ENCODE results near the gene PTPRN2. TPM values are rescaled to one million over a fixed set of nuclear protein-coding genes. Genes with fewer than 3 reads are reported as not detected.

PTPRN2 gene
- total and polyA plus RNA-seq, 4 donors = 18.1 to 69.9 (median 50.4) TPM

DNA sequence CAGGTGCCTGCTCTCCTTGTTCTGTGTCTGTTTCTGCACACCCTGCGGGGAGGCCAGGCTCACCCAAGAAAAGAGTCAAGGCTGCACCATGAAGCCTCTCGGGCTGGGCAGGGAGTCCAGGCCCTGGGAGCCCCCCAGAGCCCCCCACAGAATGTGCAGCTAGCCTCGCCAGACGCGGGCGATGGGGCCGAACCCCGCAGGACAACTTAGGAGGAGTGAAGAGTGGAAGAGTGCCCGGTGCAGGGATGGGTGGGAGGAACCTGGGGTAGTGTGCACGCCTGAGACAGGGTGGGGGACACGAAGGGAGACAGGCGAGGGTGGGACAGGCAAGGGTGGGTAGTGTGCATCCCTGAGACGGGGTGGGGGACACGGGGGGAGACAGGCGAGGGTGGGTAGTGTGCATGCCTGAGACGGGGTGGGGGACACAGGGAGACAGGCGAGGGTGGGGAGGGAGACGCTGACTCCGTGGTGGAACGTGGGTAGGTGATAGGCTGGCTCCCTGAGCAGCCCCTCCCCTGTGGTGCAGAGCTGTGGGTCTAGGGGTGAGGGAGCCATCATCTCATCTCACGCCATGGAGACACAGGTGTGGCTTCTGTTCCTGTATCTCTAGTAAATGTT lies 635.5 kb downstream of the PTPRN2 start:
- Histone ChIP-seq H3K4me1 (ENCODE audit: control insufficient read depth, insufficient read depth, low read length) (no peaks in the 10 kb centered on the region), H3K36me3 (ENCODE audit: control insufficient read depth, insufficient read depth, low read length) (peaks cover 9% of the 10 kb centered on the region), H3K4me3 (ENCODE audit: low read depth, low read length) (no peak overlapping the region), H3K27ac (ENCODE audit: low read depth, low read length) (no peak overlapping the region), H3K27me3 (ENCODE audit: control insufficient read depth, insufficient read depth, low read length) (no peaks in the 10 kb centered on the region), H3K9me3 (ENCODE audit: control insufficient read depth, insufficient read depth, low read length) (peaks cover 2% of the 10 kb centered on the region)
- no peak for DNase-seq (ENCODE audit: low read depth in 4 of 6, low spot score in 6 of 6)
- WGBS (ENCODE audit: insufficient coverage) = 88% methylated on average over 21 of the region's 21 CpGs

DNA sequence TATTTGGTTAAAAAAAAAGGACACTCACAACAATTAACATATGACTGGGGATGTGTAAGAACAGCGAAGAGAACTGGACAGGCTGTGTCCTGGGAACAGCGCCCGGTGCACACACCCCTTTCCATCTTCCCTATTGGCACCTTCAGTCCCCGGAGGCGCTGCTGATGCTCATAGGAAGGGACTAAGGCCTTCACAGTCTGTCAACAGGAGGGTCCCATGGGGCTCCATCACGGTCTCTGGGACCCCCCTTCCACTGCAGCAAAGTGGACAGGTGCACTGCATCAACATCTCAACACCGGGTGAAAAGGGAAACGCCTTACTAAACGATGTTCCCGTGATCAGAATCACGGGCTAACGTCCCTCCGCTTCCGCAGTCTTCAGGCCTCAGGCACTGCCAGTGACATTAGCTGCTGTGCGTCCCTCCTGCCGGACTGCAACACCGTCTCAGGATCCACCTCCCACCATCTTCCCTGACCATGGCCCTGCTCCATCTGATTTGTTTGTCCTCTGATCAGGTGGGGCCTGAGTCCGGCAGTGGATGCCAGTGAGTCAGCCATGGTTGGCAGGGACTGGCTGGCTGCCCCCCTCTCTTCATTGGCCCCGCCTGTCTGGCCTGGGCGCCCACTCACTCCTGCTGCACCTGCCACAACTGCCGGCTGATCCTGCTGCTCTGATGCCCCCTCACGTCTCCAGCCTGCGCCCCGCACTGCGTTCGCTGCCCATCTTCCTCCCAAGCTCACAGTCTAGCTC lies 636.1 kb downstream of the PTPRN2 start:
- WGBS (ENCODE audit: insufficient coverage) = 88% methylated on average over 25 of the region's 26 CpGs
- DNase-seq (ENCODE audit: low read depth in 4 of 6, low spot score in 6 of 6) = no peak
- Histone ChIP-seq H3K4me1 (ENCODE audit: control insufficient read depth, insufficient read depth, low read length) (no peaks in the 10 kb centered on the region), H3K27ac (ENCODE audit: low read depth, low read length) (no peak overlapping the region), H3K36me3 (ENCODE audit: control insufficient read depth, insufficient read depth, low read length) (peaks cover 9% of the 10 kb centered on the region), H3K9me3 (ENCODE audit: control insufficient read depth, insufficient read depth, low read length) (peaks cover 6% of the 10 kb centered on the region), H3K4me3 (ENCODE audit: low read depth, low read length) (no peak overlapping the region), H3K27me3 (ENCODE audit: control insufficient read depth, insufficient read depth, low read length) (no peaks in the 10 kb centered on the region)

DNA sequence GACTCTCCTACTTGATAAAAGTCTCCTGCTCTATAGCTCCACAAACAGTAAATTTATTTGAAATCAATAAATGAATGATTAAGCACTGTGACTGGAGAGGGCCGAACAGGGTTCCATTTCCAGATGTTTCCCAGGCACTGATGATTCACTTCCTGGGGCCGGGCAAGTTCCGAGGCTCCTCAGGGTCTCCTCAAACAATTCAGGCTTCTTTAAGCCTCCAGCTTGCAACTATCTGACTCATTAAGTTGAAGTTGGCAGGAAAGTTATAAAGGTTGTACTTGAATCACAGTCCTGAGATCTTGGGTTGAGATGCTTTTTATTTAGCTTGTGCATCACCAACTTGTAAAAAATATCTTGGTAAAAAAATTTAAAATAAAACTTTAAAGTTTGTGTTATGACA lies 637.9 kb downstream of the PTPRN2 start:
- Histone ChIP-seq H3K27me3 (ENCODE audit: control insufficient read depth, insufficient read depth, low read length) (no peaks in the 10 kb centered on the region), H3K27ac (ENCODE audit: low read depth, low read length) (no peak overlapping the region), H3K36me3 (ENCODE audit: control insufficient read depth, insufficient read depth, low read length) (peaks cover 9% of the 10 kb centered on the region), H3K9me3 (ENCODE audit: control insufficient read depth, insufficient read depth, low read length) (peaks cover 6% of the 10 kb centered on the region), H3K4me1 (ENCODE audit: control insufficient read depth, insufficient read depth, low read length) (no peaks in the 10 kb centered on the region), H3K4me3 (ENCODE audit: low read depth, low read length) (no peak overlapping the region)
- DNase-seq (ENCODE audit: low read depth in 4 of 6, low spot score in 6 of 6) = no peak
- WGBS (ENCODE audit: insufficient coverage) = no CpG with 5 or more reads among the region's 3 CpGs

DNA sequence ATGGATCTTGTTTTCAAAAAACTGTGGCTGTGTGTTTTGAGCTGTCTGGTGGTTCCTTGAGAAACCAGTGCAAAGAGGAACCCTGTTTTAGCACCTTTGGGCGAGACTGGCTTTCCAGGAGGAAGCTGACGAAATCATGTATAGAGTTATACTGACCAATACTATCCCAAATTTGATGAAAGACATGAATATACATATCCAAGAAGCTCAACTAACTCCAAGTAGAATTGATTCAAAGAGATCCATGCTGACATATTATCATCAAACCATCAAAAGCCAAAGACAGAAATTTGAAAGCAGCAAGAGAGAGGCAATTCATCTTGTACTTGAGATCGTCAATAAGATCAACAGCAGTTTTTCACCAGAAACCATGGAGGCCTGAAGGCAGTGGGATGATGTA lies 640.1 kb downstream of the PTPRN2 start:
- H3K27ac ChIP-seq (ENCODE audit: low read depth, low read length) = no peak overlapping the region
- no peak overlapping the region for H3K4me3 ChIP-seq (ENCODE audit: low read depth, low read length)
- WGBS (ENCODE audit: insufficient coverage) = 80% methylated on average over 2 of the region's 3 CpGs
- H3K36me3 ChIP-seq (ENCODE audit: control insufficient read depth, insufficient read depth, low read length) = peaks cover 7% of the 10 kb centered on the region
- no peaks in the 10 kb centered on the region for H3K27me3 ChIP-seq (ENCODE audit: control insufficient read depth, insufficient read depth, low read length)
- peaks cover 6% of the 10 kb centered on the region for H3K9me3 ChIP-seq (ENCODE audit: control insufficient read depth, insufficient read depth, low read length)
- no peak for DNase-seq (ENCODE audit: low read depth in 4 of 6, low spot score in 6 of 6)
- peaks cover 3% of the 10 kb centered on the region for H3K4me1 ChIP-seq (ENCODE audit: control insufficient read depth, insufficient read depth, low read length)

DNA sequence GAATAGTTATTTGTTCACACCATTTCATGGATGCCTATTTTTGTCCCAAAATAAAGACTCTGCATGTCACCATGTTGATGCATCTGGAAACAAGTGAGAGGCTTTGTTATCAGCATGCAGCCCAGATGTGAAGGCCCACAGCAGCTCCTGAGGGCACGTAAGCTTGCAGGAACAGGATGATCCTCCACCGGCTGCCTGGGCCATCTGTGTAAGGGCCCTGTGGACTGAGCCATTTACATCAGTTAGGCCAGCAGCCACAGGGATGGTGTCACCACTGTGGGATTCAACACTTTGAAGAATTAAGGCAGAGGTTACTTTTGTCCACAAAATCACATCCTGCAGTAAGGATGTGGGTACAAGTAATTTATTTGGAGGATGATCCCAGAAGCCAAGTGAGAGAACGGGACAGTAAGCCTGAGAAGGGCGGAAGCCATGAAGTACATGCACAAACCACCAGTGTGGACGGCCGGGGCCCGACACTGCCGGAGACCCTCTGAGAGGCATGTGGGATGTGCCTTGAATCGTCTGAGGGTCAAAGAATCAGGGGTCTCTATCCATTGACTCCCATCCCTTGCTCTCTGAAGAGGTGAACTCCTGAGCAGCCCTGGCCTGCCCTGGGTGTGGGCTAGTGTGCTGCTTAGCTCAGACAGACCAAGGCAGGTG lies 641.1 kb downstream of the PTPRN2 start:
- peaks cover 2% of the 10 kb centered on the region for H3K36me3 ChIP-seq (ENCODE audit: control insufficient read depth, insufficient read depth, low read length)
- H3K27ac ChIP-seq (ENCODE audit: low read depth, low read length) = no peak overlapping the region
- no peak overlapping the region for H3K4me3 ChIP-seq (ENCODE audit: low read depth, low read length)
- no peak for DNase-seq (ENCODE audit: low read depth in 4 of 6, low spot score in 6 of 6)
- no peaks in the 10 kb centered on the region for H3K27me3 ChIP-seq (ENCODE audit: control insufficient read depth, insufficient read depth, low read length)
- WGBS (ENCODE audit: insufficient coverage) = 96% methylated on average over 6 of the region's 9 CpGs
- peaks cover 3% of the 10 kb centered on the region for H3K4me1 ChIP-seq (ENCODE audit: control insufficient read depth, insufficient read depth, low read length)
- peaks cover 6% of the 10 kb centered on the region for H3K9me3 ChIP-seq (ENCODE audit: control insufficient read depth, insufficient read depth, low read length)

DNA sequence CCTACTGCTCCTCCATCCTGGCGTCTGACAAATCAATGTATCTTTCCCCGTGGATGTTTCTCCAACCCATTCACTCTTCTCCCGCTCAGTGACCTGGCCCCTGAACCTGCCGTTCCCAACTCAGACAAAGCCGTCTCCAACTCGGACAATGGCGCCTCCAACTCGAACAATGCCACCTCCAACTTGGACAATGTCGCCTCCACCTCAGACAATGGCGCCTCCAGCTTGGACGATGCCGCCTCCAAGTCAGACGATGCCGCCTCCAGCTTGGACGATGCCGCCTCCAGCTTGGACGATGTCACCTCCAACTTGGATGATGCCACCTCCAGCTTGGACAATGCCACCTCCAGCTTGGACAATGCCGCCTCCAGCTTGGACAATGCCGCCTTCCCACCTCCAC lies 642.2 kb downstream of the PTPRN2 start:
- H3K36me3 ChIP-seq (ENCODE audit: control insufficient read depth, insufficient read depth, low read length) = peaks cover 2% of the 10 kb centered on the region

DNA sequence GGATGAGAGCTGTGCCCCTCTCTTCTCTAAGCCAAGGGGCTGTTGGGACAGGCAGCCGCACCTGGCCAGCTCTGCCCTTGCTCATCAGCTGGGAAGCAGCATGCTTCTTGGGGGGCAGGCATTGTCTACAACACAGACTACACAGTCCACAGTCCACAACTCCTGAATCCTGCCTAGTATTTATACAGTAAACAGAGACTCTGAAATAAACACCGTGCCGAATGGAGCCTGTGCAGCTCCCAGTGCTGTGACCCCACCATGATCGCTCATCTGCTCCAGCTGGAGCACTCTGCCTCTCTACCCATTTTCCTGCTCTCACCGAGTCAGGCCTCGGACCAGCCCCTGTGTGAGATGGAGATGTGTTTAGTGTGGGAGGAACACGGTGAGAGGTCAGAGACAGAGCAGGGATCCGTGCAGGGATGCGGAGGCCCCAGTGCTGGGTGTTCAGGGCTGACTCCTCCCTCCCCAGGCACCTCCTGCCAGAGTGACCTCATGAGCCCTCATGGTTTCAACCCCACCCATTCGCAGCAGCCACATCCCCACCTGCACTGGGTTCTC lies 642.8 kb downstream of the PTPRN2 start:
- Histone ChIP-seq H3K36me3 (ENCODE audit: control insufficient read depth, insufficient read depth, low read length) (peaks cover 2% of the 10 kb centered on the region), H3K27me3 (ENCODE audit: control insufficient read depth, insufficient read depth, low read length) (no peaks in the 10 kb centered on the region), H3K27ac (ENCODE audit: low read depth, low read length) (no peak overlapping the region), H3K9me3 (ENCODE audit: control insufficient read depth, insufficient read depth, low read length) (peaks cover 6% of the 10 kb centered on the region), H3K4me1 (ENCODE audit: control insufficient read depth, insufficient read depth, low read length) (peaks cover 3% of the 10 kb centered on the region), H3K4me3 (ENCODE audit: low read depth, low read length) (no peak overlapping the region)
- 96% methylated on average over 8 of the region's 10 CpGs for WGBS (ENCODE audit: insufficient coverage)
- DNase-seq (ENCODE audit: low read depth in 4 of 6, low spot score in 6 of 6) = no peak

More for the DNA sequence above, 642.2 kb downstream of the PTPRN2 start:
- no peak overlapping the region for H3K27ac ChIP-seq (ENCODE audit: low read depth, low read length)
- WGBS (ENCODE audit: insufficient coverage) = 91% methylated on average over 19 of the region's 19 CpGs
- DNase-seq (ENCODE audit: low read depth in 4 of 6, low spot score in 6 of 6) = no peak
- H3K9me3 ChIP-seq (ENCODE audit: control insufficient read depth, insufficient read depth, low read length) = peaks cover 6% of the 10 kb centered on the region
- H3K4me1 ChIP-seq (ENCODE audit: control insufficient read depth, insufficient read depth, low read length) = peaks cover 3% of the 10 kb centered on the region
- H3K27me3 ChIP-seq (ENCODE audit: control insufficient read depth, insufficient read depth, low read length) = no peaks in the 10 kb centered on the region
- H3K4me3 ChIP-seq (ENCODE audit: low read depth, low read length) = no peak overlapping the region

DNA sequence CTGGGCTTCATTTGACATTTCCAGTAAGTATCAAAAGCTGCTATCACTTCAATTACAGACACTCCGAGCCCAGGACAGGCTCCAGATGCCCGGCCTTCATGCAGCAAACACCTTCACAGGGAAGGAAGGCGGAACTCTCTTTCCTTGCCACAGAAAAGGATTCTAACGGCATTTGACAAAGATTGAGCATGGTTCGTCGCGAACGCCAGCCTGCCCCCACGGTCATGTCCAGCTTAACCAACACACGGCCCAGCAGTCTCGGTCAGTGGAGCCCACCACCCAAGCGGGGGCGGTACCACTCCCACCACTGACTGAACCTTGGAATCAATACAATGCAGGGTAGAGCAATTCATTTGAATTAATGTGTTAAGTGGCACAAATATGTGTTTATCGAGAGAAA lies 643.6 kb downstream of the PTPRN2 start:
- Histone ChIP-seq H3K36me3 (ENCODE audit: control insufficient read depth, insufficient read depth, low read length) (peaks cover 2% of the 10 kb centered on the region), H3K27me3 (ENCODE audit: control insufficient read depth, insufficient read depth, low read length) (no peaks in the 10 kb centered on the region), H3K4me3 (ENCODE audit: low read depth, low read length) (no peak overlapping the region), H3K9me3 (ENCODE audit: control insufficient read depth, insufficient read depth, low read length) (peaks cover 6% of the 10 kb centered on the region), H3K4me1 (ENCODE audit: control insufficient read depth, insufficient read depth, low read length) (peaks cover 3% of the 10 kb centered on the region), H3K27ac (ENCODE audit: low read depth, low read length) (no peak overlapping the region)
- 96% methylated on average over 11 of the region's 14 CpGs for WGBS (ENCODE audit: insufficient coverage)
- DNase-seq (ENCODE audit: low read depth in 4 of 6, low spot score in 6 of 6) = no peak

DNA sequence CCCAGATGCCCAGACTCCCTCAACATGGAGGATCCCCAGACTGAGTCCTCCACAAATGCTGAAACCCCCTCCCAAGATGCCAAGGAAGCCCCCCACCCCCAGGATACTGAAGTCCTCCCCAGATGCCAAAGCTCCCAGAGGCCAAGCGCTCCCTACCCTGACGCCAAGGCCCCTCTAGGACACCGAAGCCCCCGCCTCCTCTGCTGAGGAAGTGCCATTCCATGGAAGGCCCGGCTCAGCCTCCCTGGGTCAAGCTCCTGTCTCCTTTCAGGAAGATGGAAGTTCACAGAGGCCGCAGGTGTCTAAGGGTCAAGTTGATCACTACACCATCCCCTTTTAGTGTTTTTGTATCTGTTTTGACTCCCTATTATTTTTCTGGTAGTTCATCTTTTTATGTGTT lies 644.1 kb downstream of the PTPRN2 start:
- no peak overlapping the region for H3K4me3 ChIP-seq (ENCODE audit: low read depth, low read length)
- 91% methylated on average over 5 of the region's 6 CpGs for WGBS (ENCODE audit: insufficient coverage)
- peaks cover 6% of the 10 kb centered on the region for H3K9me3 ChIP-seq (ENCODE audit: control insufficient read depth, insufficient read depth, low read length)
- H3K36me3 ChIP-seq (ENCODE audit: control insufficient read depth, insufficient read depth, low read length) = peaks cover 2% of the 10 kb centered on the region
- H3K27me3 ChIP-seq (ENCODE audit: control insufficient read depth, insufficient read depth, low read length) = no peaks in the 10 kb centered on the region
- DNase-seq (ENCODE audit: low read depth in 4 of 6, low spot score in 6 of 6) = no peak
- peaks cover 3% of the 10 kb centered on the region for H3K4me1 ChIP-seq (ENCODE audit: control insufficient read depth, insufficient read depth, low read length)
- H3K27ac ChIP-seq (ENCODE audit: low read depth, low read length) = no peak overlapping the region
